ENCODE measurements around the gene CBLN1. TPM values are rescaled to one million over a fixed set of nuclear protein-coding genes. Genes with fewer than 3 reads are reported as not detected.

Gene CBLN1
- total RNA-seq, 1 experiment from 2014 or later = 5.6 TPM

DNA sequence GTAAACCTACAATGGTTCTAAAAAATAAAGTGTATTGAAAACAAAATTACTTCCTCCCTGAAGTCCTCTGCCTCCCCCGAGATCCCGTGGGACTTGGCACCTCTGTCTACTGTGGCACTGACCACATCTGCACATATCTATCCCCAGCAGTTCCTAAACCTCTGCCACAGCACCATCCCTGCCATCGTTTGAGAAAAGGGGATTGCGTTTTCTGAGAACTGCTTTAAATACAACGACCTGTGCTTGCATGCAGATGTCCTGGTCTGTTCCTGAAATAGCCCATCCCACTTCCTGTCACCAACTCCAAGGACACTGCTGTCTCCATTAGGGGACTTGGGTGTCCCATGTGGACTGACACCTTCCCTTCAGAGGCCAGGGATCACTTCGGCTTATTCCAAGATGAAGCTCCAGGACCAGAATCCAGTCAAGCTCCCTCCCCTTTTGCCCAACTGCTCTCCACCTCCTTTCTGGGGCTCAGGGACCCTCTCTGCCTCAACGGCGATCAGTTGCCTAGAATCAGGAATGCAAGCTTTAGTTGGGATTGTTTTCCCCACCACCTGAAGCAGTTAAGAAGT lies 20.6 kb downstream of the CBLN1 start:
- peaks cover 0 to 4% of the 10 kb centered on the region in 2 experiments; a peak in 2 of 5 replicates for H3K9me3 Mint-ChIP-seq
- Histone ChIP-seq H2BK12ac (ENCODE audit: insufficient read length, low read depth, low read length) (no peak overlapping the region), H2AFZ (ENCODE audit: low read length) (no peak overlapping the region), H4K5ac (ENCODE audit: insufficient read length, low read depth, low read length) (no peak overlapping the region), H3K14ac (ENCODE audit: insufficient read depth, low read length) (no peak overlapping the region), H4K8ac (replicated peaks; ENCODE audit: insufficient read length, low read depth, low read length) (no peak overlapping the region), H3K79me2 (ENCODE audit: insufficient read depth, low read length) (no peaks in the 10 kb centered on the region), H3K4me2 (ENCODE audit: insufficient read depth, insufficient read length, low read length) (no peak overlapping the region), H2AK5ac (ENCODE audit: insufficient read length, low read length) (no peak overlapping the region), H3K23me2 (ENCODE audit: insufficient read length, low read depth, low read length, poor library complexity, severe bottlenecking) (no peaks in the 10 kb centered on the region), H3K79me1 (ENCODE audit: insufficient read depth, low read depth, low read length, poor library complexity, severe bottlenecking) (no peaks in the 10 kb centered on the region), H4K20me1 (ENCODE audit: control insufficient read depth, insufficient read depth, insufficient read length) (no peaks in the 10 kb centered on the region), H2BK20ac (ENCODE audit: low read depth, low read length, poor library complexity, severe bottlenecking) (no peak overlapping the region), H2BK5ac (ENCODE audit: insufficient read length, low read length) (no peak overlapping the region), H2BK120ac (ENCODE audit: low read depth, low read length, poor library complexity, severe bottlenecking) (no peak overlapping the region), H3K4ac (ENCODE audit: low read depth, low read length) (no peak overlapping the region), H3K9me3 (ENCODE audit: control insufficient read depth, low read depth, low read length) (no peaks in the 10 kb centered on the region), H4K91ac (ENCODE audit: insufficient read length, low read depth, low read length) (no peak overlapping the region), H3K27me3 (ENCODE audit: insufficient read depth, low read length) (no peaks in the 10 kb centered on the region; the same call in 1 of the 2 replicates), H3K27ac (ENCODE audit: insufficient read length, low read depth, low read length) (no peak overlapping the region), H3K56ac (ENCODE audit: insufficient read length, low read depth, low read length) (no peak overlapping the region), H2BK15ac (ENCODE audit: low read depth, low read length) (no peak overlapping the region), H3K4me1 (ENCODE audit: insufficient read depth, low read length) (no peaks in the 10 kb centered on the region), H3T11ph (ENCODE audit: low read length) (no peak overlapping the region), H3K23ac (ENCODE audit: insufficient read length, low read depth, low read length) (no peak overlapping the region), H3K9ac (ENCODE audit: extremely low read depth, insufficient read length, low read length) (no peak overlapping the region), H3K18ac (ENCODE audit: insufficient read length, low read depth, low read length) (no peak overlapping the region)
- peaks cover 24% of the 10 kb centered on the region for H3K27me3 Mint-ChIP-seq (ENCODE audit: low read depth)
- TF ChIP-seq, protein P1, sequence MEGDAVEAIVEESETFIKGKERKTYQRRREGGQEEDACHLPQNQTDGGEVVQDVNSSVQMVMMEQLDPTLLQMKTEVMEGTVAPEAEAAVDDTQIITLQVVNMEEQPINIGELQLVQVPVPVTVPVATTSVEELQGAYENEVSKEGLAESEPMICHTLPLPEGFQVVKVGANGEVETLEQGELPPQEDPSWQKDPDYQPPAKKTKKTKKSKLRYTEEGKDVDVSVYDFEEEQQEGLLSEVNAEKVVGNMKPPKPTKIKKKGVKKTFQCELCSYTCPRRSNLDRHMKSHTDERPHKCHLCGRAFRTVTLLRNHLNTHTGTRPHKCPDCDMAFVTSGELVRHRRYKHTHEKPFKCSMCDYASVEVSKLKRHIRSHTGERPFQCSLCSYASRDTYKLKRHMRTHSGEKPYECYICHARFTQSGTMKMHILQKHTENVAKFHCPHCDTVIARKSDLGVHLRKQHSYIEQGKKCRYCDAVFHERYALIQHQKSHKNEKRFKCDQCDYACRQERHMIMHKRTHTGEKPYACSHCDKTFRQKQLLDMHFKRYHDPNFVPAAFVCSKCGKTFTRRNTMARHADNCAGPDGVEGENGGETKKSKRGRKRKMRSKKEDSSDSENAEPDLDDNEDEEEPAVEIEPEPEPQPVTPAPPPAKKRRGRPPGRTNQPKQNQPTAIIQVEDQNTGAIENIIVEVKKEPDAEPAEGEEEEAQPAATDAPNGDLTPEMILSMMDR (conservative IDR thresholded peaks at IDR 0.05) = no peak
- no peak overlapping the region for H3K27ac Mint-ChIP-seq
- H3K4me3 Mint-ChIP-seq = no peak overlapping the region
- DNase-seq = no peak
- WGBS (ENCODE audit: extremely low coverage, insufficient read length, low lambda C conversion rate) = no CpG with 5 or more reads among the region's 8 CpGs
- peaks cover 6 to 7% of the 10 kb centered on the region in 2 experiments; a peak in 3 of 4 replicates for H3K4me1 Mint-ChIP-seq
- no peaks in the 10 kb centered on the region; a peak in 1 of 7 replicates for H3K36me3 Mint-ChIP-seq (ENCODE audit: insufficient read depth in 1 of 3, low read depth in 3 of 3)

Data from H9 (cell line).